Measurements from ENCODE around the gene ANGPTL2.

GRCh38 chr9:127104581-127105311, 17.7 kb downstream of the ANGPTL2 start:
- TF ChIP-seq, protein P1, sequence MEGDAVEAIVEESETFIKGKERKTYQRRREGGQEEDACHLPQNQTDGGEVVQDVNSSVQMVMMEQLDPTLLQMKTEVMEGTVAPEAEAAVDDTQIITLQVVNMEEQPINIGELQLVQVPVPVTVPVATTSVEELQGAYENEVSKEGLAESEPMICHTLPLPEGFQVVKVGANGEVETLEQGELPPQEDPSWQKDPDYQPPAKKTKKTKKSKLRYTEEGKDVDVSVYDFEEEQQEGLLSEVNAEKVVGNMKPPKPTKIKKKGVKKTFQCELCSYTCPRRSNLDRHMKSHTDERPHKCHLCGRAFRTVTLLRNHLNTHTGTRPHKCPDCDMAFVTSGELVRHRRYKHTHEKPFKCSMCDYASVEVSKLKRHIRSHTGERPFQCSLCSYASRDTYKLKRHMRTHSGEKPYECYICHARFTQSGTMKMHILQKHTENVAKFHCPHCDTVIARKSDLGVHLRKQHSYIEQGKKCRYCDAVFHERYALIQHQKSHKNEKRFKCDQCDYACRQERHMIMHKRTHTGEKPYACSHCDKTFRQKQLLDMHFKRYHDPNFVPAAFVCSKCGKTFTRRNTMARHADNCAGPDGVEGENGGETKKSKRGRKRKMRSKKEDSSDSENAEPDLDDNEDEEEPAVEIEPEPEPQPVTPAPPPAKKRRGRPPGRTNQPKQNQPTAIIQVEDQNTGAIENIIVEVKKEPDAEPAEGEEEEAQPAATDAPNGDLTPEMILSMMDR (IDR thresholded peaks at IDR 0.05; ENCODE audit: low read depth, low read length), result no peak
- TF ChIP-seq, protein P2, sequence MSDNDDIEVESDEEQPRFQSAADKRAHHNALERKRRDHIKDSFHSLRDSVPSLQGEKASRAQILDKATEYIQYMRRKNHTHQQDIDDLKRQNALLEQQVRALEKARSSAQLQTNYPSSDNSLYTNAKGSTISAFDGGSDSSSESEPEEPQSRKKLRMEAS (IDR thresholded peaks at IDR 0.05; ENCODE audit: low read depth, low read length), result no peak

Data from NB4 (cell line).